ENCODE measurements around the gene FGD4.

- TF ChIP-seq POLR2AphosphoS5 (IDR thresholded peaks at IDR 0.05) = no peak
- TF ChIP-seq CTCF (IDR thresholded peaks at IDR 0.05) = no peak
- no peak for TF ChIP-seq POLR2A (IDR thresholded peaks at IDR 0.05)
Observed at GRCh38 chr12:32466986-32467711, 67.8 kb downstream of the FGD4 start.
